Keratinocyte (primary cell): ENCODE data around the gene DCLK1.

ENCODE experiments used
- CTCF ChIP-seq, 3 experiments: IDR thresholded peaks in 1 of 3; conservative IDR thresholded peaks in 1 of 3; optimal IDR thresholded peaks in 1 of 3; 2 replicates in 2 of 3; 3 replicates in 1 of 3; pipeline versions ENCODE3 to v1.5.1; 2011; ENCODE audit warnings: low read length in 3 of 3, mild to moderate bottlenecking in 3 of 3, moderate library complexity in 2 of 3, control low read depth in 1 of 3, inconsistent platforms in 1 of 3; ENCODE audit not compliant: insufficient read depth in 2 of 3; ENCODE audit errors: extremely low read depth in 1 of 3
- EZH2 ChIP-seq: IDR thresholded peaks from one replicate; pipeline ENCODE4 v1.6.1; 2012; ENCODE audit warnings: inconsistent platforms, mild to moderate bottlenecking, low read length, moderate library complexity

GRCh38 chr13:36067746-36068381, 63.3 kb downstream of the DCLK1 start:
- TF ChIP-seq CTCF (optimal IDR thresholded peaks at IDR 0.05 in 1 of 3, IDR thresholded peaks at IDR 0.05 in 1 of 3, conservative IDR thresholded peaks at IDR 0.05 in 1 of 3; ENCODE audit: extremely low read depth in 1 of 3, insufficient read depth in 2 of 3, low read length in 3 of 3) (no peak), EZH2 (no peak)
